ENCODE data around the gene CFAP99. TPM values are rescaled to one million over a fixed set of nuclear protein-coding genes. Genes with fewer than 3 reads are reported as not detected.

Gene CFAP99
- total and polyA plus RNA-seq, 2 experiments from 2014 or later = not detected

DNA sequence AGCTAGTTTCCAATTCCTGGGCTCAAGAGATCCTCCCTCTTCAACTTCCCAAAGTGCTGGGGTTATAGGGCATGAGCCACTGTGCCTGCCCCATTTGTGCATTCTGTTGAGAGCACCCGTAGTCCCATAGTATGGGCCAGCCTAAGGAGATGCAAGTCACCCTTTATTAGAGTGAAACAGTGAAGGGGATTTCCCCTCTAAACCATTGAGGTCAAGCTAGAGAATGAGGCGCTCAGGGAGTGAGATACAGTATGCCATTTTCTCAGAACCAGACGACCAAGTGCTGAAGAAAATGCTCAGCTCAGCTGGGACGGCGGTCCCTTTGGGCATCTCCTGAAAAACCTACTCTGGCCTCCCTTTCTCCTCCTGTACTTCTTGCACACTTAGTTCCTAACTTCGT, 68.9 kb downstream of the CFAP99 start:
- no peak for ATAC-seq

GRCh38 chr4:2489081-2489805, 70.5 kb downstream of the CFAP99 start:
- peaks cover 19% of the 10 kb centered on the region for H3K4me1 ChIP-seq (ENCODE audit: insufficient read depth)
- peaks cover 5% of the 10 kb centered on the region for H3K27me3 Mint-ChIP-seq (ENCODE audit: insufficient read depth, low read depth, poor library complexity)
- DNase-seq (ENCODE audit: low spot score) (peak; percentile 17), ATAC-seq (peak; percentile 38)
- H4K20me1 ChIP-seq (replicated peaks; ENCODE audit: insufficient read depth) = peaks cover 82% of the 10 kb centered on the region
- peaks cover 99% of the 10 kb centered on the region for H3K79me2 ChIP-seq (replicated peaks; ENCODE audit: insufficient read depth)
- peak overlapping the region; percentile 72 for H3K27ac Mint-ChIP-seq
- H3K4me3 ChIP-seq = no peak overlapping the region
- H3K4me1 Mint-ChIP-seq = peaks cover 32% of the 10 kb centered on the region
- H3F3A ChIP-seq (replicated peaks; ENCODE audit: low read depth) = peaks cover 15% of the 10 kb centered on the region; the same call in 1 of the 2 replicates
- TF ChIP-seq POLR2AphosphoS5 (IDR thresholded peaks at IDR 0.05; ENCODE audit: low read depth) (no peak), CTCF (conservative IDR thresholded peaks at IDR 0.05; ENCODE audit: low read depth in 2 of 2) (no peak), EZH2 (IDR thresholded peaks at IDR 0.05; ENCODE audit: low read depth, unreplicated experiment) (no peak), ETS1 (IDR thresholded peaks at IDR 0.05) (no peak), ZNF331 (CRISPR knock-in tag; IDR thresholded peaks at IDR 0.05; ENCODE audit: low read depth) (no peak), JUNB (IDR thresholded peaks at IDR 0.05; ENCODE audit: unreplicated experiment) (no peak), ZNF114 (CRISPR knock-in tag; IDR thresholded peaks at IDR 0.05) (no peak), NANOG (IDR thresholded peaks at IDR 0.05; ENCODE audit: borderline replicate concordance) (no peak)
- no peak overlapping the region for H3K4me3 Mint-ChIP-seq
- H3K9me3 Mint-ChIP-seq = no peaks in the 10 kb centered on the region
- no peaks in the 10 kb centered on the region for H3K27me3 ChIP-seq (ENCODE audit: insufficient read depth)
- no peak overlapping the region for H3K4me2 ChIP-seq
- H3K27ac ChIP-seq (ENCODE audit: low read depth) = peak overlapping the region; percentile 63
- H3K36me3 Mint-ChIP-seq (ENCODE audit: low read depth) = peaks cover 51% of the 10 kb centered on the region
- H2AFZ ChIP-seq = no peak overlapping the region
- H3K36me3 ChIP-seq (ENCODE audit: insufficient read depth) = peaks cover 26% of the 10 kb centered on the region
- H3K9me2 ChIP-seq (ENCODE audit: insufficient read depth) = no peaks in the 10 kb centered on the region

More for the DNA sequence above, 68.9 kb downstream of the CFAP99 start:
- Histone ChIP-seq H4K20me1 (replicated peaks; ENCODE audit: insufficient read depth) (peaks cover 85% of the 10 kb centered on the region), H3F3A (replicated peaks; ENCODE audit: low read depth) (peaks cover 13% of the 10 kb centered on the region; the same call in 1 of the 2 replicates), H2AFZ (no peak overlapping the region), H3K27me3 (ENCODE audit: insufficient read depth) (no peaks in the 10 kb centered on the region), H3K36me3 (ENCODE audit: insufficient read depth) (peaks cover 21% of the 10 kb centered on the region), H3K9me2 (ENCODE audit: insufficient read depth) (no peaks in the 10 kb centered on the region), H3K27ac (ENCODE audit: low read depth) (no peak overlapping the region), H3K4me3 (no peak overlapping the region), H3K79me2 (replicated peaks; ENCODE audit: insufficient read depth) (peaks cover 100% of the 10 kb centered on the region), H3K4me2 (no peak overlapping the region), H3K4me1 (ENCODE audit: insufficient read depth) (peaks cover 21% of the 10 kb centered on the region)
- no peak overlapping the region; the same call in 1 of the 2 replicates for H3K27ac Mint-ChIP-seq
- H3K9me3 Mint-ChIP-seq = no peaks in the 10 kb centered on the region
- H3K4me3 Mint-ChIP-seq = no peak overlapping the region
- no peak for TF ChIP-seq ZNF114 (CRISPR knock-in tag; IDR thresholded peaks at IDR 0.05)
- TF ChIP-seq ZNF331 (CRISPR knock-in tag; IDR thresholded peaks at IDR 0.05; ENCODE audit: low read depth) = no peak
- no peak for TF ChIP-seq JUNB (IDR thresholded peaks at IDR 0.05; ENCODE audit: unreplicated experiment)
- peaks cover 39% of the 10 kb centered on the region for H3K4me1 Mint-ChIP-seq
- H3K27me3 Mint-ChIP-seq (ENCODE audit: insufficient read depth, low read depth, poor library complexity) = peaks cover 5% of the 10 kb centered on the region
- no peak for DNase-seq (ENCODE audit: low spot score)
- peaks cover 36% of the 10 kb centered on the region for H3K36me3 Mint-ChIP-seq (ENCODE audit: low read depth)

Data from GM23338 (cell line).